SU-DHL-6 (cell line): ENCODE results near the gene SPATA4.
"Not testable (repeated sequence)": the region's sequence is repeated elsewhere in the genome, so short reads cannot be mapped to it uniquely, and the experiment has no call there.

Source experiments
- H2AFZ ChIP-seq: fragments of 200-600 bp; sonication (generic); 2 replicates; pipeline ENCODE4 v1.6.1; 2014; ENCODE audit warnings: low read depth, mild to moderate bottlenecking, moderate library complexity, mixed read lengths, antibody characterized with exemption, low read length; ENCODE audit not compliant: severe bottlenecking
- H3F3A ChIP-seq: fragments of 200-600 bp; shearing (Covaris generic); 2 replicates; pipeline ENCODE4 v1.6.0; 2016; ENCODE audit warnings: antibody characterized with exemption, mild to moderate bottlenecking; ENCODE audit not compliant: insufficient read depth
- H3K27ac ChIP-seq: fragments of 200-600 bp; sonication (generic); 2 replicates; pipeline ENCODE4 v1.5.1; 2016; ENCODE audit warnings: low read depth, mild to moderate bottlenecking, low read length, moderate library complexity, mixed read lengths
- H3K27me3 ChIP-seq: fragments of 200-600 bp; sonication (generic), shearing (Covaris generic); 2 replicates; pipeline ENCODE4 v1.6.0; 2014; ENCODE audit warnings: mild to moderate bottlenecking, low read length
- H3K36me3 ChIP-seq: fragments of 200-600 bp; sonication (generic); 2 replicates; pipeline ENCODE4 v1.6.1; 2014; ENCODE audit warnings: mild to moderate bottlenecking, low read length, mixed read lengths
- H3K4me2 ChIP-seq: fragments of 300-600, 200-600 bp; shearing (Covaris generic), sonication (generic); 2 replicates; pipeline ENCODE4 v1.6.0; 2014; ENCODE audit warnings: low read length, low read depth, mild to moderate bottlenecking; ENCODE audit not compliant: poor library complexity, severe bottlenecking
- H3K4me3 ChIP-seq: fragments of 200-600 bp; sonication (generic); 2 replicates; pipeline ENCODE4 v1.5.1; 2014; ENCODE audit warnings: antibody characterized with exemption, low read length, mild to moderate bottlenecking, mixed read lengths; ENCODE audit not compliant: insufficient read depth, poor library complexity, severe bottlenecking
- H3K79me2 ChIP-seq: fragments of 200-600 bp; sonication (generic); 2 replicates; pipeline ENCODE4 v1.6.1; 2014; ENCODE audit warnings: mild to moderate bottlenecking, low read length, moderate library complexity; ENCODE audit not compliant: insufficient read depth
- H3K9ac ChIP-seq: fragments of 200-600 bp; sonication (generic); 2 replicates; pipeline ENCODE4 v1.7.0; 2014; ENCODE audit warnings: mild to moderate bottlenecking, low read length
- H3K9me2 ChIP-seq: fragments of 200-600 bp; sonication (generic); replicated peaks from 2 replicates; pipeline ENCODE4 v1.6.1; 2014; ENCODE audit warnings: low read length; ENCODE audit not compliant: insufficient read depth
- H3K9me3 ChIP-seq: fragments of 200-600 bp; sonication (generic); 2 replicates; pipeline ENCODE4 v1.6.1; 2014; ENCODE audit warnings: low read length, mixed read lengths; ENCODE audit not compliant: insufficient read depth
- H4K20me1 ChIP-seq: fragments of 200-600 bp; sonication (generic); 2 replicates; pipeline ENCODE4 v1.6.1; 2014; ENCODE audit warnings: low read depth, mild to moderate bottlenecking, antibody characterized with exemption, low read length, moderate library complexity, mixed read lengths
- EZH2phosphoT487 ChIP-seq: fragments of 200-600 bp; sonication (generic), shearing (Covaris generic); conservative IDR thresholded peaks from 2 replicates; pipeline ENCODE4 v1.6.1; 2018; ENCODE audit warnings: mild to moderate bottlenecking, antibody characterized with exemption, low read length, moderate library complexity, mixed read lengths
- TF ChIP-seq, protein P1 (sequence below): fragments of 200-600 bp; sonication (generic); IDR thresholded peaks from one replicate; pipeline ENCODE4 v1.5.1; 2017; ENCODE audit warnings: antibody characterized with exemption, mild to moderate bottlenecking, low read length, moderate library complexity; ENCODE audit not compliant: insufficient read depth, poor library complexity, severe bottlenecking

SPATA4 gene

DNA sequence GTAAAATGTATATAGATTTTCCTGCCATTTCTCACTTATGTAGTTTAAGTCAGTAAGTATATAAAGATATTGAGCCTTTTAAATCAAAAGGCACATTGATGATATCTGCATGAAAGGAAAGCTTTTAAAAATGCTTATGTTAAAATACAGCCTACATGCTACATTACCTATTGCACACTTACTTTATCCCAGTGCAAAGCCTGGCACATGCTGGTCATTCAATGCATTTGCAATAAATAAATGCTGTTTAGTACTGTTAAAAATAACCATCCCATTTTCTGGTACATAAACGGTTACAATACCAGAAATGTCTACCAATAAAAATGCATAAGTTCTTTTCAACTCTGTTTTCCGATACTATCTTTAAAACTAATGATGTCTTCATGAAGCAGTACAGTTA, 22.1 kb upstream of the SPATA4 start:
- H4K20me1 ChIP-seq = no peaks in the 10 kb centered on the region
- H3F3A ChIP-seq = 0 out of 2 replicates have a peak, but pooled peaks cover 3% of the 10 kb centered on the region
- H3K27me3 ChIP-seq = no peaks in the 10 kb centered on the region
- TF ChIP-seq, protein P1, sequence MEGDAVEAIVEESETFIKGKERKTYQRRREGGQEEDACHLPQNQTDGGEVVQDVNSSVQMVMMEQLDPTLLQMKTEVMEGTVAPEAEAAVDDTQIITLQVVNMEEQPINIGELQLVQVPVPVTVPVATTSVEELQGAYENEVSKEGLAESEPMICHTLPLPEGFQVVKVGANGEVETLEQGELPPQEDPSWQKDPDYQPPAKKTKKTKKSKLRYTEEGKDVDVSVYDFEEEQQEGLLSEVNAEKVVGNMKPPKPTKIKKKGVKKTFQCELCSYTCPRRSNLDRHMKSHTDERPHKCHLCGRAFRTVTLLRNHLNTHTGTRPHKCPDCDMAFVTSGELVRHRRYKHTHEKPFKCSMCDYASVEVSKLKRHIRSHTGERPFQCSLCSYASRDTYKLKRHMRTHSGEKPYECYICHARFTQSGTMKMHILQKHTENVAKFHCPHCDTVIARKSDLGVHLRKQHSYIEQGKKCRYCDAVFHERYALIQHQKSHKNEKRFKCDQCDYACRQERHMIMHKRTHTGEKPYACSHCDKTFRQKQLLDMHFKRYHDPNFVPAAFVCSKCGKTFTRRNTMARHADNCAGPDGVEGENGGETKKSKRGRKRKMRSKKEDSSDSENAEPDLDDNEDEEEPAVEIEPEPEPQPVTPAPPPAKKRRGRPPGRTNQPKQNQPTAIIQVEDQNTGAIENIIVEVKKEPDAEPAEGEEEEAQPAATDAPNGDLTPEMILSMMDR = no peak
- TF ChIP-seq EZH2phosphoT487 = no peak
- H3K9me2 ChIP-seq = no peaks in the 10 kb centered on the region
- H3K4me2 ChIP-seq = no peak overlapping the region
- no peak overlapping the region for H2AFZ ChIP-seq
- no peaks in the 10 kb centered on the region for H3K9me3 ChIP-seq
- no peaks in the 10 kb centered on the region for H3K36me3 ChIP-seq
- H3K79me2 ChIP-seq = no peaks in the 10 kb centered on the region
- no peak overlapping the region for H3K27ac ChIP-seq
- H3K9ac ChIP-seq = no peak overlapping the region
- H3K4me3 ChIP-seq = no peak overlapping the region

DNA sequence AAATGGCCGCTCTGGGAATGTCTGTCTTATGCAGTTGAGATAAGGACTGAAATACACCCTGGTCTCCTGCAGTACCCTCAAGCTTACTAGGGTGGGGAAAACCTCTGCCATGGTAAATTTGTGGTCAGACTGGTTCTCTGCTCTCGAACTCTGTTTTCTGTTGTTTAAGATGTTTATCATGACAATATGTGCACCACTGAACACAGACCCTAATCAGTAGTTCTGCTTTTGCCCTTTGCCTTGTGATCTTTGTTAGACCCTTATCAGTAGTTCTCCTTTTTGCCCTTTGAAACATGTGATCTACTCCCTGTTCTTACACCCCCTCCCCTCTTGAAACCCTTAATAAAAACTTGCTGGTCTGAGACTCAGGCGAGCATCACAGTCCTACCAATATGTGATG, 17.0 kb upstream of the SPATA4 start:
- H3K9ac ChIP-seq, H3K9me3 ChIP-seq, H3K27ac ChIP-seq, H3K36me3 ChIP-seq, H3K79me2 ChIP-seq, H2AFZ ChIP-seq, H3K9me2 ChIP-seq, H3K4me3 ChIP-seq, H3F3A ChIP-seq, H3K27me3 ChIP-seq, H4K20me1 ChIP-seq, H3K4me2 ChIP-seq: not testable (repeated sequence)

DNA sequence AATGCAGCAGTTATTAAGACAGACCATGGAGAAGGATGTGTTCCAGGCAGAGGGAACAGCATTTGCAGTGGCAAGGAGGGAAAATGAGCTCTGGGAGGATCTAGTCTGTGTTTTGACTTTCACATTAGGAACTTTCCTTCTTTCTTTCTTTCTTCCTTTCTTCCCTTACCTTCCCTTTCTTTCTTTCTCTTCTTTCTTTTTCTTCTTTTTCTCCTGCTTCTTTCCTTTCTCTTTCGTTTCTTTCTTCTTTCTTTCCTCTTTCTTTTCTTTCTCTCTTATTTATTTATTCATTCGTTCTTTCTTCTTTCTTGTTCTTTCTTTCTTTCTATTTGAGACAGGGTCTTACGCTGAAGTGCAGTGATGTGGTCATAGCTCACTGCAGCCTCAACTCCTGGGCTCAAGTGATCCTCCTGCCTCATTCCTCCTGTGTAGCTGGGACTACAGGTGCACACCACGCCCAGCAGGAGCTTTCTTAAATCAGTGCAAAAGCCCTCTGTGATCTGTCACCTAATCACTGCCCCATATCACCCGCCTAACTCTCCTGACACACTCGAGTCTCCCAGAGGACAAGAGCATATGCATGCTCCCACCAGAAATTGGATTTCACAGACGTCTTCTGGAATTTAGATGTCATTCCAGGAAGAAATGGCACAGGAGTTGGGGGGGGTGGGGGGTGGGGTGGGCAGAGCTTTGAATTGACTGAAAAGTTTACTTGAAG, 15.4 kb upstream of the SPATA4 start:
- H3K9me2 ChIP-seq = no peaks in the 10 kb centered on the region
- no peaks in the 10 kb centered on the region for H3F3A ChIP-seq
- no peaks in the 10 kb centered on the region for H3K79me2 ChIP-seq
- H3K27ac ChIP-seq = no peak overlapping the region
- no peaks in the 10 kb centered on the region for H3K27me3 ChIP-seq
- no peak for TF ChIP-seq EZH2phosphoT487
- TF ChIP-seq, protein P1 = no peak
- no peak overlapping the region for H3K4me3 ChIP-seq
- no peak overlapping the region for H3K4me2 ChIP-seq
- H3K36me3 ChIP-seq = no peaks in the 10 kb centered on the region
- H4K20me1 ChIP-seq = no peaks in the 10 kb centered on the region
- H3K9ac ChIP-seq = no peak overlapping the region
- H3K9me3 ChIP-seq = no peaks in the 10 kb centered on the region
- no peak overlapping the region for H2AFZ ChIP-seq

DNA sequence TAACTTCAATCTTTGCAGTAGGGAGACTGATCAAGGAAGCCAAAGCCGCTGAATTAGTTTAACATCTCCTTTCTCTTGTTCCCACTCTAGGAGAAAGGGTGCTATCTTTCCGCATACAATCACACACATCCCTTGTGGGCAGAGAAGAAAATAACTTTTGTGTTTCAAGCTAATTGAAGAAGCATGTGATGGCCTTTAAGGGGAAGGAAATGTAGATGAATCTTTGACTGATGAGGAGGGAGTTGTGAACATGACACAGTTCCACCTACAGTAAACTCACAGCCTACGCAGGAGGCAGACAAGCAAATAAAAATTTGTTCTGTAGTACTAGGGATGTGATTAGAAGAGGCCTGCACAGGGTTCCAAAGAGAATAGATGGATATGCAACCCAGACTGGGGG, 14.7 kb upstream of the SPATA4 start:
- Histone ChIP-seq H3K27me3 (no peaks in the 10 kb centered on the region), H3K79me2 (no peaks in the 10 kb centered on the region), H2AFZ (no peak overlapping the region), H3K4me2 (no peak overlapping the region), H3K4me3 (no peak overlapping the region), H3K36me3 (no peaks in the 10 kb centered on the region), H3K9ac (no peak overlapping the region), H4K20me1 (no peaks in the 10 kb centered on the region), H3K9me3 (no peaks in the 10 kb centered on the region), H3F3A (no peaks in the 10 kb centered on the region), H3K9me2 (no peaks in the 10 kb centered on the region), H3K27ac (no peak overlapping the region)
- TF ChIP-seq EZH2phosphoT487 = no peak
- TF ChIP-seq, protein P1 = no peak
